Endodermal cell (in vitro differentiated cells): Measurements from ENCODE around the gene USP8. TPM values are rescaled to one million over a fixed set of nuclear protein-coding genes. Genes with fewer than 3 reads are reported as not detected.
"Not testable (repeated sequence)": the region's sequence is repeated elsewhere in the genome, so short reads cannot be mapped to it uniquely, and the experiment has no call there.

Experiments
- DNase-seq: peaks from one replicate; pipeline ENCODE4 v3.0.0-alpha.2; 2017
- H3K27ac ChIP-seq: 2 replicates; pipeline ENCODE4 v1.5.1; 2013; ENCODE audit warnings: mild to moderate bottlenecking, low read depth, low read length, moderate library complexity
- H3K27me3 ChIP-seq: 2 replicates; pipeline ENCODE4 v1.6.1; 2013; ENCODE audit warnings: mild to moderate bottlenecking, low read length, moderate library complexity; ENCODE audit not compliant: insufficient read depth, control insufficient read depth, poor library complexity, severe bottlenecking
- H3K36me3 ChIP-seq: 2 replicates; pipeline ENCODE4 v1.7.0; 2013; ENCODE audit warnings: mild to moderate bottlenecking, low read length, moderate library complexity; ENCODE audit not compliant: control insufficient read depth, insufficient read depth
- H3K4me1 ChIP-seq: one replicate; pipeline ENCODE4 v1.7.0; 2013; ENCODE audit warnings: low read length; ENCODE audit not compliant: control insufficient read depth, insufficient read depth
- H3K4me3 ChIP-seq: 2 replicates; pipeline ENCODE4 v1.5.1; 2013; ENCODE audit warnings: mild to moderate bottlenecking, low read length, moderate library complexity
- H3K9ac ChIP-seq: 2 replicates; pipeline ENCODE4 v1.6.1; 2013; ENCODE audit warnings: mild to moderate bottlenecking, low read length, moderate library complexity; ENCODE audit not compliant: poor library complexity, severe bottlenecking; ENCODE audit errors: extremely low read depth
- H3K9me3 ChIP-seq: 2 replicates; pipeline ENCODE4 v1.6.1; 2013; ENCODE audit warnings: mild to moderate bottlenecking, low read length, moderate library complexity; ENCODE audit not compliant: control insufficient read depth
- H3K27ac Mint-ChIP-seq: 2 replicates; pipeline ENCODE4 v1.8.0; 2020; ENCODE audit warnings: mixed read lengths
- H3K27me3 Mint-ChIP-seq: 2 replicates; pipeline ENCODE4 v1.8.0; 2021; ENCODE audit warnings: mild to moderate bottlenecking, mixed read lengths; ENCODE audit not compliant: insufficient read depth
- H3K36me3 Mint-ChIP-seq: 2 replicates; pipeline ENCODE4 v1.8.0; 2020; ENCODE audit warnings: low read depth, mixed read lengths
- H3K4me1 Mint-ChIP-seq: 2 replicates; pipeline ENCODE4 v1.8.0; 2020; ENCODE audit warnings: mixed read lengths
- H3K4me3 Mint-ChIP-seq: 2 replicates; pipeline ENCODE4 v1.8.0; 2020; ENCODE audit warnings: mild to moderate bottlenecking, moderate library complexity, mixed read lengths
- H3K9me3 Mint-ChIP-seq: 2 replicates; pipeline ENCODE4 v1.8.0; 2020; ENCODE audit warnings: mild to moderate bottlenecking, mixed read lengths
- CTCF ChIP-seq: fragments of 200-600 bp; sonication (generic); conservative IDR thresholded peaks from 2 replicates; pipeline ENCODE4 v1.5.0; 2021; ENCODE audit warnings: antibody characterized with exemption, mild to moderate bottlenecking
- whole genome bisulfite sequencing, 2 experiments: methylation state at CpG; one replicate each; pipeline versions ENCODE4 v1.1.5 to v1.1.7; 2013; ENCODE audit warnings: missing lambda C conversion rate in 2 of 2, mixed read lengths in 1 of 2; ENCODE audit not compliant: insufficient coverage in 1 of 2, insufficient read length in 1 of 2; 5-methylcytosine and 5-hydroxymethylcytosine counted together
- total RNA-seq, 2 donors: library from RNA; stranded (reverse); fragmentation: NEBNext Ultra II Directional in 1 of 2; extraction: Animal tissue kit (Norgen Biotek cat#: 25700) in 1 of 2; gene quantifications; 2 replicates in 1 of 2; 3 replicates in 1 of 2; pipeline ENCODE4 v1.2.1, GENCODE V29; 2021

Gene USP8
- total RNA-seq, 2 donors from 2014 or later = 71.1 to 74.3 TPM

GRCh38 chr15:50416890-50417289 lies 7.3 kb upstream of the USP8 start:
- no peak overlapping the region for H3K4me3 ChIP-seq
- no peaks in the 10 kb centered on the region for H3K4me1 ChIP-seq
- 97 to 100% methylated on average over 1 of the region's 1 CpG for WGBS, 2 experiments
- no peak for TF ChIP-seq CTCF
- H3K9me3 Mint-ChIP-seq = no peaks in the 10 kb centered on the region
- no peak overlapping the region for H3K27ac ChIP-seq
- DNase-seq = no peak
- no peaks in the 10 kb centered on the region for H3K36me3 Mint-ChIP-seq
- H3K4me1 Mint-ChIP-seq = no peaks in the 10 kb centered on the region
- no peak overlapping the region for H3K27ac Mint-ChIP-seq
- H3K27me3 Mint-ChIP-seq = no peaks in the 10 kb centered on the region
- H3K27me3 ChIP-seq = no peaks in the 10 kb centered on the region
- no peak overlapping the region for H3K9ac ChIP-seq
- no peaks in the 10 kb centered on the region for H3K36me3 ChIP-seq
- H3K9me3 ChIP-seq = no peaks in the 10 kb centered on the region
- no peak overlapping the region for H3K4me3 Mint-ChIP-seq

- Mint-ChIP-seq H3K4me3 (no peak overlapping the region), H3K9me3 (no peaks in the 10 kb centered on the region), H3K4me1 (no peaks in the 10 kb centered on the region), H3K36me3 (no peaks in the 10 kb centered on the region), H3K27me3 (no peaks in the 10 kb centered on the region), H3K27ac (no peak overlapping the region)
- Histone ChIP-seq H3K27ac (no peak overlapping the region), H3K36me3 (no peaks in the 10 kb centered on the region), H3K27me3 (no peaks in the 10 kb centered on the region), H3K4me1 (no peaks in the 10 kb centered on the region), H3K4me3 (no peak overlapping the region), H3K9me3 (no peaks in the 10 kb centered on the region), H3K9ac (no peak overlapping the region)
- DNase-seq = no peak
- 92 to 95% methylated on average over 9 of the region's 9 CpGs for WGBS, 2 experiments
- no peak for TF ChIP-seq CTCF
These were observed 6.1 kb upstream of the USP8 start for GRCh38 chr15:50418041-50418583.

GRCh38 chr15:50425219-50425618 lies 1.0 kb downstream of the USP8 start:
- H3K4me3 ChIP-seq = peak overlapping the region; percentile 95
- no peaks in the 10 kb centered on the region for H3K4me1 ChIP-seq
- DNase-seq = no peak
- Mint-ChIP-seq H3K9me3 (no peaks in the 10 kb centered on the region), H3K4me1 (peaks cover 16% of the 10 kb centered on the region), H3K4me3 (peak overlapping the region; percentile 99), H3K27ac (peak overlapping the region; percentile 99), H3K27me3 (no peaks in the 10 kb centered on the region), H3K36me3 (peaks cover 5% of the 10 kb centered on the region)
- H3K36me3 ChIP-seq = peaks cover 11% of the 10 kb centered on the region
- H3K27me3 ChIP-seq = no peaks in the 10 kb centered on the region
- no peak overlapping the region for H3K27ac ChIP-seq
- H3K9me3 ChIP-seq = no peaks in the 10 kb centered on the region
- 50 to 52% methylated on average over 5 of the region's 5 CpGs for WGBS, 2 experiments
- H3K9ac ChIP-seq = peak overlapping the region; percentile 92
- TF ChIP-seq CTCF = no peak

GRCh38 chr15:50425678-50426246 lies 1.6 kb downstream of the USP8 start:
- Mint-ChIP-seq H3K4me1 (peaks cover 20% of the 10 kb centered on the region), H3K27ac (peak overlapping the region; percentile 99), H3K4me3 (peak overlapping the region; percentile 99)
- H3K4me1 ChIP-seq, H3K9me3 ChIP-seq, H3K27me3 ChIP-seq, H3K9me3 Mint-ChIP-seq, DNase-seq, H3K27me3 Mint-ChIP-seq, H3K36me3 Mint-ChIP-seq, H3K27ac ChIP-seq: not testable (repeated sequence)
- H3K9ac ChIP-seq = peak overlapping the region; percentile 92
- peaks cover 11% of the 10 kb centered on the region for H3K36me3 ChIP-seq
- WGBS, 2 experiments = 92 to 94% methylated on average over 15 to 16 of the region's 17 CpGs
- H3K4me3 ChIP-seq = peak overlapping the region; percentile 95
